ACC112 (cell line): ENCODE results near the gene TPCN1.

Experiments used
- H2AFZ ChIP-seq: fragments of 200-600 bp; sonication (generic); one replicate; pipeline ENCODE4 v1.6.0; 2017; ENCODE audit warnings: antibody characterized with exemption, low read length; ENCODE audit not compliant: unreplicated experiment
- H3K27ac ChIP-seq: fragments of 200-600 bp; sonication (generic); 2 replicates; pipeline ENCODE4 v1.5.1; 2014; ENCODE audit warnings: low read depth, mild to moderate bottlenecking, antibody characterized with exemption, low read length, moderate library complexity
- H3K27me3 ChIP-seq: fragments of 200-600 bp; sonication (generic); 2 replicates; pipeline ENCODE4 v1.6.1; 2014; ENCODE audit warnings: mild to moderate bottlenecking, antibody characterized with exemption, low read length, moderate library complexity, mixed read lengths; ENCODE audit not compliant: insufficient read depth
- H3K36me3 ChIP-seq: fragments of 200-600 bp; sonication (generic); 2 replicates; pipeline ENCODE4 v1.6.1; 2016; ENCODE audit warnings: mild to moderate bottlenecking, antibody characterized with exemption, low read length, moderate library complexity, mixed read lengths; ENCODE audit not compliant: insufficient read depth
- H3K4me1 ChIP-seq: fragments of 200-600 bp; sonication (generic); one replicate; pipeline ENCODE4 v1.6.1; 2016; ENCODE audit warnings: low read length, mixed read lengths; ENCODE audit not compliant: insufficient read depth, unreplicated experiment, control insufficient read depth
- H3K4me3 ChIP-seq: fragments of 200-600 bp; sonication (generic); 2 replicates; pipeline ENCODE4 v1.5.1; 2014; ENCODE audit warnings: mild to moderate bottlenecking, low read depth, low read length
- H3K79me2 ChIP-seq: fragments of 200-600 bp; sonication (generic); one replicate; pipeline ENCODE4 v1.6.0; 2016; ENCODE audit warnings: low read length; ENCODE audit not compliant: control insufficient read depth, unreplicated experiment, insufficient read depth

Gene TPCN1

GRCh38 chr12:113226696-113227568 is 5.7 kb downstream of the TPCN1 start:
- Histone ChIP-seq H2AFZ (no peak overlapping the region), H3K4me3 (no peak overlapping the region), H3K4me1 (peaks cover 31% of the 10 kb centered on the region), H3K27me3 (no peaks in the 10 kb centered on the region), H3K79me2 (peaks cover 13% of the 10 kb centered on the region), H3K27ac (no peak overlapping the region), H3K36me3 (peaks cover 21% of the 10 kb centered on the region; the same call in 1 of the 2 replicates)

- H3K79me2 ChIP-seq, result peaks cover 6% of the 10 kb centered on the region
- H3K4me1 ChIP-seq, result peaks cover 22% of the 10 kb centered on the region
- H2AFZ ChIP-seq, result no peak overlapping the region
- H3K36me3 ChIP-seq, result peaks cover 21% of the 10 kb centered on the region; the same call in 1 of the 2 replicates
- H3K27ac ChIP-seq, result no peak overlapping the region
- no peaks in the 10 kb centered on the region for H3K27me3 ChIP-seq
- no peak overlapping the region for H3K4me3 ChIP-seq
Measured at GRCh38 chr12:113227686-113228391, 6.6 kb downstream of the TPCN1 start.

GRCh38 chr12:113228394-113229028 is 7.2 kb downstream of the TPCN1 start:
- Histone ChIP-seq H2AFZ (no peak overlapping the region), H3K79me2 (peaks cover 6% of the 10 kb centered on the region), H3K27me3 (no peaks in the 10 kb centered on the region), H3K4me3 (no peak overlapping the region), H3K4me1 (peaks cover 21% of the 10 kb centered on the region), H3K36me3 (peaks cover 21% of the 10 kb centered on the region; the same call in 1 of the 2 replicates), H3K27ac (no peak overlapping the region)

GRCh38 chr12:113230315-113231234 is 9.3 kb downstream of the TPCN1 start:
- H3K36me3 ChIP-seq, result peaks cover 21% of the 10 kb centered on the region; the same call in 1 of the 2 replicates
- H3K27ac ChIP-seq, result peak overlapping the region; percentile 36; the same call in 1 of the 2 replicates

DNA sequence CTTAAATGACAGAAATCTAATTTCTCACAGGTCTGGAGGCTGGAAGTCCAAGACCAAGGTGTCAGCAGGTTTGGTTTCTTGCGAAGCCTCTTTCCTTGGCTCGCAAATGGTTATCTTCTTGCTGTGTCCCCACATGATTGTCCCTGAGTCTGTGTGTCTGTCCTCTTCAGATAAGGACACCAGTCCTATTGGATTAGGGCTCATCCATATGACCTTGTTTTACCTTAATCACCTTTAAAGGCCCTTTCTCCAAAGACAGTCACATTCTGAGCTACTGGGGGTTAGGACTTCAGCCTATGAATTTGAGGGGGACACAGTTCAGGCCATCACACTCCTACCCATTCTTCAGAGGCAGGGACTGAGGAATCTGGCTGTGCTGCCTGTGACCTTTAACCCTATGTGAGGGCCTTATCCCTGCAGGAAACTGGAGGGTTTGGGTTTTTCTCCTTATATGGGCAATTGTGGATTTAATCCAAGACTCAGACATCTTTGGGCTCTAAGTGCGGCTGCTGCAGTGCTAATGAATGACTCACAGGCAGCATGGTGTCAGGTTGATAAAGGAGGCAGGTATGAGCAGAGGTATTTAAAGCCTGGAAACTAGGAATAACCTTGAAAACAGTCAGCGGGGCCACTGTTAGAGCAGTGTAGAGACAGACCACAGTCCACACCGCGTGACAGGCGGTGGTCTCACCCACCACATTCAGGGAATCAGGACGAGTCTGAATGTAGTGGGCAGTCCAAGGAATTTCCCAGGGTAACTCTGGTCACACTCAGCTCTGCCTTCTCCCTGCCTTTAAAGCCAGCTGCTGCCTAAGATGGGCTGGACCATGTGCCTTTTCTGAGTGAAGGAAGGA is 10.2 kb downstream of the TPCN1 start:
- Histone ChIP-seq H3K36me3 (peaks cover 21% of the 10 kb centered on the region; the same call in 1 of the 2 replicates), H2AFZ (no peak overlapping the region), H3K27ac (peak overlapping the region; percentile 36), H3K27me3 (no peaks in the 10 kb centered on the region), H3K4me1 (peaks cover 15% of the 10 kb centered on the region), H3K79me2 (no peaks in the 10 kb centered on the region), H3K4me3 (no peak overlapping the region)

More at GRCh38 chr12:113230315-113231234, 9.3 kb downstream of the TPCN1 start:
- Histone ChIP-seq H2AFZ (no peak overlapping the region), H3K79me2 (no peaks in the 10 kb centered on the region), H3K4me3 (no peak overlapping the region), H3K4me1 (peaks cover 15% of the 10 kb centered on the region), H3K27me3 (no peaks in the 10 kb centered on the region)

GRCh38 chr12:113232089-113232839 is 11.0 kb downstream of the TPCN1 start:
- Histone ChIP-seq H3K4me3 (no peak overlapping the region), H3K27ac (peak overlapping the region; percentile 36; the same call in 1 of the 2 replicates), H3K27me3 (no peaks in the 10 kb centered on the region), H3K79me2 (no peaks in the 10 kb centered on the region), H3K36me3 (peaks cover 21% of the 10 kb centered on the region; the same call in 1 of the 2 replicates), H2AFZ (no peak overlapping the region), H3K4me1 (peaks cover 15% of the 10 kb centered on the region)

- no peak overlapping the region for H3K27ac ChIP-seq
- no peaks in the 10 kb centered on the region for H3K79me2 ChIP-seq
- no peak overlapping the region for H3K4me3 ChIP-seq
- peaks cover 19% of the 10 kb centered on the region; the same call in 1 of the 2 replicates for H3K36me3 ChIP-seq
- H3K4me1 ChIP-seq, result peaks cover 15% of the 10 kb centered on the region
- no peak overlapping the region for H2AFZ ChIP-seq
- no peaks in the 10 kb centered on the region for H3K27me3 ChIP-seq
Measured at GRCh38 chr12:113232840-113233585, 11.7 kb downstream of the TPCN1 start.

- H3K36me3 ChIP-seq, result peaks cover 19% of the 10 kb centered on the region; the same call in 1 of the 2 replicates
- no peaks in the 10 kb centered on the region for H3K27me3 ChIP-seq
- H3K4me3 ChIP-seq, result no peak overlapping the region
- no peak overlapping the region for H2AFZ ChIP-seq
- H3K79me2 ChIP-seq, result no peaks in the 10 kb centered on the region
- no peak overlapping the region for H3K27ac ChIP-seq
- peaks cover 17% of the 10 kb centered on the region for H3K4me1 ChIP-seq
Measured at GRCh38 chr12:113233967-113234366, 12.7 kb downstream of the TPCN1 start.
